IMR-90 (cell line): ENCODE data around the gene FUT7.

Experiments used
- CEBPB ChIP-seq: IDR thresholded peaks from 2 replicates; pipeline ENCODE4 v1.6.1; 2012; ENCODE audit warnings: low read depth, low read length, improper control_type of control experiment
- CHD1 ChIP-seq: IDR thresholded peaks from 2 replicates; pipeline ENCODE4 v1.6.1; 2012; ENCODE audit warnings: low read depth, low read length, improper control_type of control experiment
- CTCF ChIP-seq: conservative IDR thresholded peaks from 2 replicates; pipeline ENCODE4 v1.5.1; 2012; ENCODE audit warnings: mild to moderate bottlenecking, low read depth, low read length, improper control_type of control experiment
- ELK1 ChIP-seq: fragments of 150-350 bp; IDR thresholded peaks from 2 replicates; pipeline ENCODE4 v1.6.1; 2016; ENCODE audit warnings: low read depth, mild to moderate bottlenecking, low read length, moderate library complexity, borderline replicate concordance
- FOS ChIP-seq: fragments of 150-350 bp; IDR thresholded peaks from 2 replicates; pipeline ENCODE4 v1.6.1; 2016; ENCODE audit warnings: low read depth, low read length
- MAFK ChIP-seq: IDR thresholded peaks from 2 replicates; pipeline ENCODE4 v1.6.1; 2012; ENCODE audit warnings: low read depth, low read length, improper control_type of control experiment
- MAZ ChIP-seq: IDR thresholded peaks from 2 replicates; pipeline ENCODE4 v1.6.1; 2012; ENCODE audit warnings: low read depth, mild to moderate bottlenecking, low read length, improper control_type of control experiment, moderate library complexity, borderline replicate concordance
- MXI1 ChIP-seq: IDR thresholded peaks from 2 replicates; pipeline ENCODE4 v1.6.1; 2012; ENCODE audit warnings: low read depth, mild to moderate bottlenecking, low read length, moderate library complexity, borderline replicate concordance
- POLR2A ChIP-seq: IDR thresholded peaks from 2 replicates; pipeline ENCODE4 v1.6.1; 2012; ENCODE audit warnings: mild to moderate bottlenecking, low read depth, low read length
- RAD21 ChIP-seq: IDR thresholded peaks from 2 replicates; pipeline ENCODE4 v1.6.1; 2012; ENCODE audit warnings: low read length, improper control_type of control experiment
- RCOR1 ChIP-seq: IDR thresholded peaks from 2 replicates; pipeline ENCODE4 v1.6.1; 2012; ENCODE audit warnings: mild to moderate bottlenecking, low read length, improper control_type of control experiment; ENCODE audit not compliant: insufficient replicate concordance
- RFX5 ChIP-seq: IDR thresholded peaks from 2 replicates; pipeline ENCODE4 v1.8.0; 2012; ENCODE audit warnings: low read depth, mild to moderate bottlenecking, low read length, moderate library complexity
- SMC3 ChIP-seq: fragments of 150-350 bp; IDR thresholded peaks from 2 replicates; pipeline ENCODE4 v1.6.1; 2016; ENCODE audit warnings: low read depth, mild to moderate bottlenecking, antibody characterized with exemption, low read length, moderate library complexity
- USF2 ChIP-seq: fragments of 150-350 bp; IDR thresholded peaks from 2 replicates; pipeline ENCODE4 v1.6.1; 2017; ENCODE audit warnings: mild to moderate bottlenecking, antibody characterized with exemption, low read length, low read depth

GRCh38 chr9:137063311-137064026, 31.6 kb upstream of the FUT7 start:
- TF ChIP-seq MAZ (no peak), POLR2A (no peak), CTCF (no peak), CHD1 (no peak), CEBPB (no peak), USF2 (no peak), RAD21 (no peak), SMC3 (no peak), RFX5 (no peak), MXI1 (no peak), FOS (no peak), RCOR1 (no peak), MAFK (no peak), ELK1 (no peak)
